OCI-LY3 (cell line): ENCODE measurements around the gene WASHC4.
"Not testable (repeated sequence)": the region's sequence is repeated elsewhere in the genome, so short reads cannot be mapped to it uniquely, and the experiment has no call there.

Experiments
- H2AFZ ChIP-seq: fragments of 200-600, 300-600 bp; shearing (Covaris generic); 2 replicates; pipeline ENCODE4 v1.6.0; 2014; ENCODE audit warnings: antibody characterized with exemption, low read depth, low read length
- H3K27ac ChIP-seq: fragments of 200-600, 300-600 bp; sonication (generic); 2 replicates; pipeline ENCODE4 v1.5.1; 2014; ENCODE audit warnings: mild to moderate bottlenecking, low read length, moderate library complexity, mixed read lengths
- H3K27me3 ChIP-seq: fragments of 200-600, 300-600 bp; sonication (generic); 2 replicates; pipeline ENCODE4 v1.6.1; 2014; ENCODE audit warnings: low read depth, low read length, mixed read lengths
- H3K36me3 ChIP-seq: fragments of 200-600, 300-600 bp; sonication (generic); replicated peaks from 2 replicates; pipeline ENCODE3; 2014; ENCODE audit warnings: low read depth, low read length, mixed read lengths
- H3K4me1 ChIP-seq: fragments of 300-600, 200-600 bp; sonication (generic); 2 replicates; pipeline ENCODE4 v1.6.1; 2014; ENCODE audit warnings: low read length, mixed read lengths
- H3K4me2 ChIP-seq: fragments of 200-600, 300-600 bp; sonication (generic); 2 replicates; pipeline ENCODE4 v1.6.1; 2014; ENCODE audit warnings: low read length, mixed read lengths
- H3K4me3 ChIP-seq: fragments of 300-600, 200-600 bp; sonication (generic); 2 replicates; pipeline ENCODE4 v1.5.1; 2014; ENCODE audit warnings: antibody characterized with exemption, mild to moderate bottlenecking, low read length, moderate library complexity
- H3K79me2 ChIP-seq: fragments of 300-600, 200-600 bp; shearing (Covaris generic); 2 replicates; pipeline ENCODE4 v1.6.1; 2014; ENCODE audit warnings: mild to moderate bottlenecking, low read length, mixed read lengths
- H3K9ac ChIP-seq: fragments of 300-600, 200-600 bp; shearing (Covaris generic); 2 replicates; pipeline ENCODE4 v1.6.0; 2014; ENCODE audit warnings: mild to moderate bottlenecking, low read length, moderate library complexity
- H3K9me3 ChIP-seq: fragments of 200-600, 300-600 bp; shearing (Covaris generic); 2 replicates; pipeline ENCODE4 v1.6.1; 2014; ENCODE audit warnings: low read length, mixed read lengths; ENCODE audit not compliant: insufficient read depth
- H4K20me1 ChIP-seq: fragments of 200-600, 300-600 bp; sonication (generic); 2 replicates; pipeline ENCODE4 v1.6.1; 2016; ENCODE audit warnings: low read length, mixed read lengths; ENCODE audit not compliant: insufficient read depth
- EZH2phosphoT487 ChIP-seq: fragments of 200-600 bp; shearing (Covaris generic); IDR thresholded peaks from 2 replicates; pipeline ENCODE4 v1.6.1; 2018; ENCODE audit warnings: antibody characterized with exemption, mixed run types, low read depth
- TF ChIP-seq, protein P1 (sequence below): fragments of 200-600, 300-600 bp; sonication (generic); IDR thresholded peaks from 2 replicates; pipeline ENCODE4 v1.5.1; 2014; ENCODE audit warnings: antibody characterized with exemption, low read length, low read depth

WASHC4 gene

DNA sequence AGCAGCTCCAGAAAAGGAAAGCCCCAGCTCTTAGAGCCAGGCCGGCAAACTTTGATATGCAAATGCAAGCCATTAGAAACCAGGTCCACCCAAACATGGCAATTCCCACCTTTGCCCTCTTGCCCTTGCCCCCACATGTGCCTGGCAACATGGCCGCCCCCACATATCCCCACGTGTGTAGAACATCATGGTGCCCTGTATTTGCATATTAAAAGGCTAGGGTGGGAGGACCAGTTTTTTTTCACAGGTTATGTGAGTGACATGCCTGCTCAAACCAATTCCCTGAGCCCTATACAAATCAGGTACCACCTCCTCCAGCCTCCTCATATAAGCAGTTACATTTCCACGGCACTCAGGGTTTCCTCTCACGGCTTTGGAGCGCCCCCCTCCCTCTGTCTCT lies 17.2 kb upstream of the WASHC4 start:
- TF ChIP-seq EZH2phosphoT487, result no peak
- TF ChIP-seq, protein P1, sequence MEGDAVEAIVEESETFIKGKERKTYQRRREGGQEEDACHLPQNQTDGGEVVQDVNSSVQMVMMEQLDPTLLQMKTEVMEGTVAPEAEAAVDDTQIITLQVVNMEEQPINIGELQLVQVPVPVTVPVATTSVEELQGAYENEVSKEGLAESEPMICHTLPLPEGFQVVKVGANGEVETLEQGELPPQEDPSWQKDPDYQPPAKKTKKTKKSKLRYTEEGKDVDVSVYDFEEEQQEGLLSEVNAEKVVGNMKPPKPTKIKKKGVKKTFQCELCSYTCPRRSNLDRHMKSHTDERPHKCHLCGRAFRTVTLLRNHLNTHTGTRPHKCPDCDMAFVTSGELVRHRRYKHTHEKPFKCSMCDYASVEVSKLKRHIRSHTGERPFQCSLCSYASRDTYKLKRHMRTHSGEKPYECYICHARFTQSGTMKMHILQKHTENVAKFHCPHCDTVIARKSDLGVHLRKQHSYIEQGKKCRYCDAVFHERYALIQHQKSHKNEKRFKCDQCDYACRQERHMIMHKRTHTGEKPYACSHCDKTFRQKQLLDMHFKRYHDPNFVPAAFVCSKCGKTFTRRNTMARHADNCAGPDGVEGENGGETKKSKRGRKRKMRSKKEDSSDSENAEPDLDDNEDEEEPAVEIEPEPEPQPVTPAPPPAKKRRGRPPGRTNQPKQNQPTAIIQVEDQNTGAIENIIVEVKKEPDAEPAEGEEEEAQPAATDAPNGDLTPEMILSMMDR, result no peak
- 0 out of 2 replicates have a peak, but pooled peaks cover 3% of the 10 kb centered on the region for H3K9me3 ChIP-seq
- no peak overlapping the region for H3K9ac ChIP-seq

DNA sequence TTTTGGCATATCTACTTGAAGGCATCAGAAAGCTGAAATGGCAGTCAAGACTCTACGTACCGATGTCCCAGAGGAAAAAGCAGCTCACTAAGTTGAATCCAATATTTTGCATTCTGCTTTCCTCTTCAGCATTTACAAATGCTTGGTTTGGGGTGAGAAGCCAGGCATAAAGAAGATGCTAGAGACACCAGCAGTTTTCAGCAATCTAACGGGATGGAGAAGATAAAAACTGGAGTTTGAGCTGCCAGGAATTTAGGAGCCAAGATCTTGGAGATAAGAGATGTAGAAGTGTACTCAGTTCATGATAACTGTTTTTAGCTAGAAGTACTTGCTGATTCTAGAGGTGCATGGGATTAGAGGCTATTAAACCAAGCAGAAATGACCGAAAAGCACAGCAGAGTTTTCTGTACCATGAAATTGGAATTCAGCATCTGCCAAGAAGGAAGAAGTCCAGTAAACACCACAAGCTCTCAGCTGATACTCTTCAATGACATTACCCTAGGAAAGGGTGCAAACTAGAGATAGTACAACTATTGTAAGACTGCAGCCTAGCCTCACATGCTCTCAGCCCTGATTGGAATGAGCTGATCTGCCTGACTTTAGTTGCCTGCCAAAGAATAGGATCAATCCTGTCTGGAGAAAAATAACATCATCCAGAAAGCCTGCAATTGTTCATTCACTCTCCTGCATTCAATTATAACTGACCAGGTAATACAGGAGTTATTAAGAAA lies 15.9 kb upstream of the WASHC4 start:
- H3K9me3 ChIP-seq, result 0 out of 2 replicates have a peak, but pooled peaks cover 2% of the 10 kb centered on the region
- no peaks in the 10 kb centered on the region for H3K36me3 ChIP-seq
- TF ChIP-seq, protein P1, result no peak
- H3K79me2 ChIP-seq, result no peaks in the 10 kb centered on the region
- H3K4me2 ChIP-seq, result no peak overlapping the region
- H3K4me3 ChIP-seq, result no peak overlapping the region
- H3K27ac ChIP-seq, result no peak overlapping the region
- no peaks in the 10 kb centered on the region for H3K4me1 ChIP-seq
- no peak overlapping the region for H3K9ac ChIP-seq
- peaks cover 11% of the 10 kb centered on the region for H3K27me3 ChIP-seq
- H2AFZ ChIP-seq, result no peak overlapping the region
- no peaks in the 10 kb centered on the region for H4K20me1 ChIP-seq

More for the DNA sequence above, 17.2 kb upstream of the WASHC4 start:
- no peaks in the 10 kb centered on the region for H3K36me3 ChIP-seq
- H2AFZ ChIP-seq, result no peak overlapping the region; the same call in 1 of the 2 replicates
- no peaks in the 10 kb centered on the region for H4K20me1 ChIP-seq
- no peaks in the 10 kb centered on the region for H3K4me1 ChIP-seq
- peaks cover 11% of the 10 kb centered on the region for H3K27me3 ChIP-seq
- no peak overlapping the region for H3K4me3 ChIP-seq
- H3K79me2 ChIP-seq, result no peaks in the 10 kb centered on the region
- no peak overlapping the region for H3K4me2 ChIP-seq
- H3K27ac ChIP-seq, result no peak overlapping the region

DNA sequence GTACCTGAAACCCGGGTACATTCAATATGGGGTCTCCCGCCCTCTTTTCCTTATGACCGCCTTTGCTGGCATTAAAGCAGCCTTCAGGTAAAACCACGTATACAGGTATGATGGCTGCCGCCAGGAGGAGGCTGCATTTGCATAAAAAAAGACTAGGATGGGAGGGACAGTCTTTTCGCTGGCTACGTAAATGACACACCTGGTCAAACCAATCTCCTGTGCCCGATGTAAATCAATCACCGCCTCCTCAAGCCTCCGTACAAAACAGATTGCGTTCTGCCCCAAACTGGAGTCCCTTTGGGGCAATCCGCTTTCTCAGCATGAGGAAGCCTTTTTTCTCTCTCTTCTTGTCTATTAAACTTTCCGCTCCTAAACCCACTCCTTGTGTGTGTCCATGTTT lies 15.2 kb upstream of the WASHC4 start:
- no peak overlapping the region for H2AFZ ChIP-seq
- no peaks in the 10 kb centered on the region for H3K79me2 ChIP-seq
- peaks cover 11% of the 10 kb centered on the region for H3K27me3 ChIP-seq
- no peaks in the 10 kb centered on the region for H4K20me1 ChIP-seq
- H3K9ac ChIP-seq, result no peak overlapping the region
- H3K9me3 ChIP-seq, result no peaks in the 10 kb centered on the region
- no peaks in the 10 kb centered on the region for H3K4me1 ChIP-seq
- no peak for TF ChIP-seq EZH2phosphoT487
- TF ChIP-seq, protein P1, result no peak
- no peak overlapping the region for H3K4me3 ChIP-seq
- H3K4me2 ChIP-seq, result no peak overlapping the region
- no peaks in the 10 kb centered on the region for H3K36me3 ChIP-seq
- no peak overlapping the region for H3K27ac ChIP-seq

DNA sequence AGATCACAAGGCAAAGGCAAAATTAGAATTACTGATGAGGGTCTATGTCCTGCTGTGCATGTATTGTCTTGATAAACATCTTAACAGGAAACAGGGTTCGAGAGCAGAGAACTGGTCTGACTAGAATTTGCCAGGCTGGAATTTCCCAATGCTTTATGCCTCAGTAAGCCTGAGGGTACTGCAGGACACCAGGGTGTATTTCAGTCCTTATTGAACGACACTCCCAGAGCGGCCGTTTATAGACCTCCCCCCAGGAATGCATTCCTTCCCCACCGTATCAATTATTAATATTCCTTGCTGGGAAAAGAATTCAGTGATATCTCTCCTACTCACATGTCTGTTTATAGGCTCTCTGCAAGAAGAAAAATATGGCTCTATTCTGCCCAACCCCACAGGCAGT lies 12.2 kb upstream of the WASHC4 start:
- H2AFZ ChIP-seq, H3K4me3 ChIP-seq, H3K4me2 ChIP-seq, H3K27ac ChIP-seq, H4K20me1 ChIP-seq, H3K79me2 ChIP-seq, H3K36me3 ChIP-seq, H3K4me1 ChIP-seq, H3K9ac ChIP-seq, H3K9me3 ChIP-seq: not testable (repeated sequence)
- peaks cover 11% of the 10 kb centered on the region for H3K27me3 ChIP-seq
